SH-SY5Y (cell line): ENCODE data around the gene XPO4.

ENCODE experiments used
- GATA2 ChIP-seq: IDR thresholded peaks from 2 replicates; pipeline ENCODE4 v1.6.1; 2011; ENCODE audit warnings: mild to moderate bottlenecking, low read depth, low read length
- GATA3 ChIP-seq: IDR thresholded peaks from 2 replicates; pipeline ENCODE4 v1.6.1; 2011; ENCODE audit warnings: low read depth, mild to moderate bottlenecking, low read length, moderate library complexity

GRCh38 chr13:20847296-20847695, 55.2 kb downstream of the XPO4 start:
- TF ChIP-seq GATA3 (no peak), GATA2 (no peak)
